Right lobe of liver (tissue), 4 donors: ENCODE results near the gene RPLP2.

Experiments
- CTCF ChIP-seq, 4 donors: fragments of 200-600 bp in 3 of 4; fragments of 450-650 bp in 1 of 4; IDR thresholded peaks; one replicate each; pipeline versions ENCODE4 v1.5.1 to v1.8.0; 2016 to 2022; ENCODE audit warnings: antibody characterized with exemption in 4 of 4, mild to moderate bottlenecking in 2 of 4
- POLR2A ChIP-seq: fragments of 450-650 bp; IDR thresholded peaks from one replicate; pipeline ENCODE4 v1.6.1; 2017; ENCODE audit warnings: antibody characterized with exemption, mild to moderate bottlenecking
- donor health status: DM: no; HTN: no; CAD: no.
- donor health status: DM: no; HTN: no; CAD: no.
- donor health status: DM: no; HTN: yes; CAD: no.

DNA sequence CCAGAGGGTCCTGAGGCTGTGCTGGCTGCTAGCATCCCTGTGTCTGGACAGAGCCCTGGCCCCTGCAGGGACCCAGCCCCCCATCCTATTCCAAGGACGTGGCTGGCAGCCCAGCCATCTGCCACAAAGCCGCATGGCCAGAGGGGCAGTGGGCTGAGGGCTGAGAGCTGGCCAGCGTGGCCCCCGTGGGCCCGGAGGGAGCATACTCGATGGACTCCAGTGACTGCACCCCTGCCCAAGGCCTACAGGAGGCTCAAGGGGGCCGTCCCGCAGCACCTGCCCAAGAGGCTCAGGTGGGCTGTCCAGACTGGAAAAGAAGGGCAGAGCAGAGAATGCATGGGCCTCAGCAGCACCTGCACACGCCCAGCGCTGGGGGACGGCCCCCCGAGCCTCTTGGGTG, 46.0 kb downstream of the RPLP2 start:
- TF ChIP-seq CTCF (IDR thresholded peaks at IDR 0.05) = no peak
- no peak for TF ChIP-seq POLR2A
